Nasal cavity respiratory epithelium epithelial cell of viscerocranial mucosa (primary cell): ENCODE measurements around the gene ARL17A. TPM values are rescaled to one million over a fixed set of nuclear protein-coding genes. Genes with fewer than 3 reads are reported as not detected.

Source experiments
- total RNA-seq: library from RNA; depleted of rRNA; stranded (reverse); fragments of >200 nt; gene quantifications from 2 replicates; pipeline ENCODE4 v1.2.3, GENCODE V29; 2014

ARL17A gene
- 1.4 and 6.0 TPM in 2 replicates for total RNA-seq

DNA sequence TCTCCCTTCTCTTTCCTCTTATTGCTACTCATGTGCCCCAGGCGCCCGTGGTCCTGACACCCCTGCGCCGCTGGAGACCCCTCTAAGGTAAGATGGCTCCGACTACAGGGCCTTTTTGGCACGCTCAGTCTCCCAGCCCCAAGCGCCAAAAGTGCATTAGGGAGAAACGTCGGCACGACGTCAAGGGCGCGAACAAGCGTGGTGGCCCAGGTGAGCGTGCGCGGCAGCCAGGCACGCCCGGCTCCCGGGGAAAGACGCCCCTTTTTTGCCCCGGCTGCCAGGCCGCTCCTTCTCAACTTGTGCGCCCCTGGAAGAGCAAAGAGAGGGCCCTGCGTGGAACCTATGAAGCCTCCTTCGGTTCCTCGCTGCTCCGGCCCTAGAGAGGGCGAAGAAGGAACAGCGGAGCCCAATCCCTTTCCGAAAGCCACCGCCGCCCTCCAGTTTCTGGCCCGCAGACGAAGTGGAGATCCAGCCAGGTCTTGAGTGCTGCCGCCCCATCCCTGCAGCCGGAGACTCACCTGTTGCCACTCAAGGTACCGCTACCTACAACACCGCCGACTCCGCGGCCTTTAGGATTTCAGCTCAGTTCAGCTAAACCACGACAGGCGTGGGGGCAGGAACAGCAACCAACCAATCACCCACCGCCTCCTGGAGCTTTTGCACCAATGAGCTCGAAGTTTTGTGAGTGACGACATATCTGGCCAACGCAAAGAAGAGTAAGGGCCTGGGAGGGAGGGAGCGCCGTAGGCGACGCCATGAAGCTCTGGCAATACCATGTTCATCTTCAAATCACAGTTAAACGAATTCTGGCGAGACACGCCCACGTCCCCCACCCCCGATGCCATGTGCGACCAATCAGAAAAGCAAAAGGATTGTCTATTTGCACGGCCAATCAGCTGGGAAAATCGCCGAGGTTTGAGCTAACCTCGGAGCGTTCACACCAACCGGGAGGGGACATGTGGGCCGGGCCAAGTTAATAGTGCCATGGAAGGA is at the start of gene ARL17A:
TSS of gene ARL17A (minus strand) at position 609 of the 993 bp plus-strand sequence. CDS start 3,369 bp downstream, outside the sequence.

DNA sequence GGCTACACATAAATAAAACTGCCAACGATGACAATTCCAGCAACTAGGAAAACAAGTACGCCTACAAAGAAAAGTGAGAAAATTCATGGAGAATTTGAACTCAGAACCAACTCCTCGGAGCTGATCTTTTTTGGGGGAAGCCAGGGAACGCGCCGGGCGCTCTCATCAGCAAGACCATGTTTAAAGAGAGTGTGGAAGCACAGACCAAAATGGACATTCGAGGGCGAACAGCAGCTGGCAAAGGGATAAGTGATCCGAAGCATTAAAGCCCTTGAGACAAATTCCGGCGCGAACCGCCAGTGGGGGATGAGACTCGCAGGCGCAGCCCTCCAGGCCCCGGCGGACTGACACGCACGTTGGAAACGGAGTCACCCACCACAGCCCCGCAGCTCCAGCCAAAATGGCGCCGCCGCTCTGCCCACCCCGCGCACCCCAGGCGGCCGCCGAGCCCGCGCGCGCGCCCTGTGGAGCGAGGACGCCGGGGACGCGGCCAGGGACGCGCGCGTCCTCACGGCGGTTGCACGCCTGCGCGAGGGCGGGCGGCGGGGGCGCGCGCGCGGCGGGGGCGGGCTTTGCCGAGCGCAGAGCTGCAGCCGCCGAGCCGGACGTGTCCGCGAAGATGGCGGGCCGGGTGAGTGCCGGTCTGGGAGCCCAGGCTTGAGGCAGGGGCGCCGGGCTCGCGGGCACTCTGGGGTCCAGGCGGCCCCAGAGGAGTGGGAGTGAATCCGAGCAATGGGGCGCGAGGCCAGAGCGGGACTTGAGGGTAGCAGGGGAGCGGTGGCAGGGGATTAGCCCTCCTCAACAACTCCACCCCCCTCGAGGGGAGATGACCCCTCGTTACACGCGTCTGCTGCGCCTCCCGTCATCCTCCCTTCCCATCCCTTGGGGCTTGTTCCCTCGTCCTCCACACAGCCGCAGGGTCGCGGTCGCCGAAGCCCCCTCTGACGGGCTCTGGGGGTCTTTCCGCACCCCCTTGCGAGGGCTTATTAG is 11.0 kb upstream of the ARL17A start, which contains the start of gene NSF:
TSS of gene NSF (plus strand) at position 513 of the 990 bp plus-strand sequence. CDS start at position 620, 107 bp downstream.

DNA sequence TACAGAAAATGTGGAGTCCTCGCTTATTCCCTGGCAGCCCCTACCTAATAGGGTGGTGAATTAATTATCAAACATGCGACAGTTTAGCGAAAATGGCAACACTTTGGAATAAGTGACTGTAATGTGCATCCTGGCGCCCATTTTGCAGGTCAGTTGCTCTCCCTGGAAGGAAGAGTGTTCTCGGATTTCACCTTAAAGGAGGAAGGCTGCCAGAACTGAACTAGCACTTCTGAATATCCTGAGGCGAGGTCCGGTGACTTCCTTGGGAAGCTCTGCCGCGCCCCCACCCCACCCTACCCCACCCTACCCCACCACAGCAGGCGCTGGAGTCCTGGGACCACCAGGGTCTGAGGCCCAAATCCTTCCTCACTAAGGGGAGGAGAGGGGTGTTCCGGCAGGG is 67.3 kb downstream of the ARL17A start, which contains the start of gene LRRC37A2:
TSS of gene LRRC37A2 (plus strand) at position 301 of the 400 bp plus-strand sequence. CDS start 245 bp downstream, outside the sequence.

Other genes with a start within 250 kb of the ARL17A start
- 1.4 and 4.9 TPM in 2 replicates for gene ARL17B, start 217.9 kb downstream of the ARL17A start, total RNA-seq
- gene LRRC37A2, start 67.2 kb downstream of the ARL17A start, total RNA-seq, result 2.1 and 6.6 TPM in 2 replicates
- 33.8 and 34.6 TPM in 2 replicates for gene NSF, start 11.0 kb upstream of the ARL17A start, total RNA-seq
- 1.0 and 1.1 TPM in 2 replicates for gene WNT3, start 239.0 kb upstream of the ARL17A start, total RNA-seq